Measurements from ENCODE around the gene TMEM267.
"Not testable (repeated sequence)": the region's sequence is repeated elsewhere in the genome, so short reads cannot be mapped to it uniquely, and the experiment has no call there.

Gene TMEM267

GRCh38 chr5:43411495-43411894 lies 72.2 kb downstream of the TMEM267 start:
- in situ Hi-C loops (cut with MboI; ENCODE audit: low sequenced_read_pairs), result no loop called here

- in situ Hi-C loops (cut with MboI; ENCODE audit: low sequenced_read_pairs), result no loop called here
These were observed 73.3 kb downstream of the TMEM267 start for GRCh38 chr5:43410414-43410813.

GRCh38 chr5:43409809-43410271 lies 73.8 kb downstream of the TMEM267 start:
- in situ Hi-C loops (cut with MboI; ENCODE audit: low sequenced_read_pairs), result no loop called here

GRCh38 chr5:43402524-43403066 lies 81.1 kb downstream of the TMEM267 start:
- in situ Hi-C loops (cut with MboI; ENCODE audit: low sequenced_read_pairs), result not testable (repeated sequence)

- in situ Hi-C loops (cut with MboI; ENCODE audit: low sequenced_read_pairs), result no loop called here
These were observed 81.8 kb downstream of the TMEM267 start for GRCh38 chr5:43401827-43402226.

GRCh38 chr5:43400082-43400481 lies 83.6 kb downstream of the TMEM267 start:
- in situ Hi-C loops (cut with MboI; ENCODE audit: low sequenced_read_pairs), result no loop called here

- in situ Hi-C loops (cut with MboI; ENCODE audit: low sequenced_read_pairs), result no loop called here
These were observed 86.8 kb downstream of the TMEM267 start for GRCh38 chr5:43396762-43397304.

All from HL-60/S4 treated with retinoic acid at 250 ng/mL for 4 days and 3 days (cell line).